ENCODE measurements around the gene TTC19.

The TTC19 gene

GRCh38 chr17:15999141-15999973 is at the start of gene TTC19, which contains the start of gene ZSWIM7:
Gene TTC19, plus strand, starts transcription at chr17:15999824. Its CDS starts 25 bp downstream, at chr17:15999849.
Gene ZSWIM7, minus strand, starts transcription at chr17:15999704. Its CDS starts 110 bp downstream, at chr17:15999594.
- DNase-seq, result peak; percentile 92 to 93

GRCh38 chr17:15951368-15952047 is 48.1 kb upstream of the TTC19 start:
- DNase-seq, result no peak

GRCh38 chr17:15952048-15952532 is 47.5 kb upstream of the TTC19 start:
- no peak for DNase-seq

- DNase-seq, result no peak
These were observed 46.5 kb upstream of the TTC19 start for GRCh38 chr17:15952916-15953790.

GRCh38 chr17:15954222-15954621 is 45.4 kb upstream of the TTC19 start:
- DNase-seq, result no peak

- no peak for DNase-seq
These were observed 43.7 kb upstream of the TTC19 start for GRCh38 chr17:15955793-15956541.

GRCh38 chr17:15957206-15957605 is 42.4 kb upstream of the TTC19 start:
- DNase-seq, result no peak

GRCh38 chr17:15957608-15958307 is 41.9 kb upstream of the TTC19 start:
- DNase-seq, result no peak

- DNase-seq, result no peak
These were observed 41.2 kb upstream of the TTC19 start for GRCh38 chr17:15958484-15958854.

GRCh38 chr17:15963670-15964110 is 35.9 kb upstream of the TTC19 start:
- no peak for DNase-seq

- DNase-seq, result peak in 1 of 2 experiments; percentile 15
These were observed 34.1 kb upstream of the TTC19 start for GRCh38 chr17:15965528-15965927.

- peak; percentile 33 to 67 for DNase-seq
These were observed 33.3 kb upstream of the TTC19 start for GRCh38 chr17:15966183-15966878.

- DNase-seq, result no peak
These were observed 32.8 kb upstream of the TTC19 start for GRCh38 chr17:15966879-15967248.

- no peak for DNase-seq
These were observed 31.8 kb upstream of the TTC19 start for GRCh38 chr17:15967706-15968399.

- DNase-seq, result no peak
These were observed 30.2 kb upstream of the TTC19 start for GRCh38 chr17:15969463-15969862.

GRCh38 chr17:15970500-15970899 is 29.1 kb upstream of the TTC19 start:
- DNase-seq, result no peak

- no peak for DNase-seq
These were observed 28.4 kb upstream of the TTC19 start for GRCh38 chr17:15971098-15971678.

GRCh38 chr17:15971882-15972281 is 27.7 kb upstream of the TTC19 start:
- DNase-seq, result no peak

GRCh38 chr17:15972497-15972951 is 27.1 kb upstream of the TTC19 start:
- no peak for DNase-seq

GRCh38 chr17:15973016-15973415 is 26.6 kb upstream of the TTC19 start:
- no peak for DNase-seq
